Calu3 (cell line): Measurements from ENCODE around the gene SGCA. TPM values are rescaled to one million over a fixed set of nuclear protein-coding genes. Genes with fewer than 3 reads are reported as not detected.

ENCODE experiments used
- BruUV-seq: library from RNA; stranded (reverse); fragments of 400-500 nt; replicated peaks from 2 replicates; lab custom pipeline; 2021; lab: Mats Ljungman, UMichigan
- CTCF ChIA-PET: fragments of 300-600 bp; sonication (Branson Sonifier 250); formaldehyde crosslinking; loops from one replicate; lab custom pipeline; 2022; ENCODE audit warnings: antibody characterized with exemption; lab: Charles Lee
- DNase-seq: peaks from one replicate; pipeline ENCODE4 v3.0.0; 2022
- H3K27ac Mint-ChIP-seq: one replicate; pipeline ENCODE4 v1.8.0; 2022; ENCODE audit warnings: mixed read lengths; ENCODE audit not compliant: unreplicated experiment
- H3K27me3 Mint-ChIP-seq: one replicate; pipeline ENCODE4 v1.8.0; 2022; ENCODE audit warnings: mixed read lengths; ENCODE audit not compliant: unreplicated experiment
- H3K36me3 Mint-ChIP-seq: one replicate; pipeline ENCODE4 v1.8.0; 2022; ENCODE audit warnings: mild to moderate bottlenecking, moderate library complexity, mixed read lengths; ENCODE audit not compliant: insufficient read depth, unreplicated experiment
- H3K4me1 Mint-ChIP-seq: one replicate; pipeline ENCODE4 v1.8.0; 2022; ENCODE audit warnings: mild to moderate bottlenecking, low read depth, mixed read lengths; ENCODE audit not compliant: unreplicated experiment
- H3K4me3 Mint-ChIP-seq: one replicate; pipeline ENCODE4 v1.8.0; 2022; ENCODE audit warnings: mild to moderate bottlenecking, low read depth, moderate library complexity, mixed read lengths; ENCODE audit not compliant: unreplicated experiment
- H3K9me3 Mint-ChIP-seq: one replicate; pipeline ENCODE4 v1.8.0; 2022; ENCODE audit warnings: low read depth, mixed read lengths; ENCODE audit not compliant: unreplicated experiment
- CTCF ChIP-seq: fragments of 200-600 bp; IDR thresholded peaks from one replicate; pipeline ENCODE4 v1.8.0; 2022; ENCODE audit warnings: antibody characterized with exemption; ENCODE audit not compliant: unreplicated experiment
- intact Hi-C: fragments of 100-400 bp; cut with micrococcal nuclease; formaldehyde crosslinking; loops from one replicate; pipeline ENCODE4 v1.10.0; 2022; ENCODE audit not compliant: unreplicated experiment
- total RNA-seq: library from RNA; stranded (reverse); gene quantifications from 2 replicates; pipeline ENCODE4 v1.2.3, GENCODE V29; 2022

SGCA gene
- total RNA-seq, 1 experiment from 2014 or later, result not detected

- Mint-ChIP-seq H3K36me3 (peaks cover 75% of the 10 kb centered on the region), H3K4me1 (peaks cover 37% of the 10 kb centered on the region), H3K27ac (no peak overlapping the region)
Observed at GRCh38 chr17:50144845-50145531, 20.8 kb upstream of the SGCA start.

GRCh38 chr17:50145532-50146229 lies 20.1 kb upstream of the SGCA start:
- Mint-ChIP-seq H3K27ac (no peak overlapping the region), H3K36me3 (peaks cover 75% of the 10 kb centered on the region), H3K9me3 (no peaks in the 10 kb centered on the region), H3K4me3 (no peak overlapping the region), H3K4me1 (peaks cover 37% of the 10 kb centered on the region), H3K27me3 (no peaks in the 10 kb centered on the region)
- no peak for DNase-seq
- BruUV-seq, result no TSS peak
- intact Hi-C loops, result no loop called here
- TF ChIP-seq CTCF, result no peak
- CTCF ChIA-PET, result interaction anchor here (0.6 to 1.1 kb wide), 2 partner anchors 14 to 123 kb away, joined by 3 to 4 read pairs; no protein-coding TSS in a partner anchor

More at GRCh38 chr17:50144845-50145531, 20.8 kb upstream of the SGCA start:
- CTCF ChIA-PET, result interaction anchor here (0.6 kb wide), 2 partner anchors 124 to 178 kb away, joined by 3 to 4 read pairs; no protein-coding TSS in a partner anchor
- no peak for TF ChIP-seq CTCF
- DNase-seq, result no peak
- Mint-ChIP-seq H3K9me3 (no peaks in the 10 kb centered on the region), H3K4me3 (no peak overlapping the region), H3K27me3 (no peaks in the 10 kb centered on the region)
- intact Hi-C loops, result no loop called here
- BruUV-seq, result no TSS peak

- no peaks in the 10 kb centered on the region for H3K27me3 Mint-ChIP-seq
Observed at GRCh38 chr17:50146230-50146926, 19.4 kb upstream of the SGCA start.

More at GRCh38 chr17:50146230-50146926, 19.4 kb upstream of the SGCA start:
- Mint-ChIP-seq H3K9me3 (no peaks in the 10 kb centered on the region), H3K4me1 (peaks cover 37% of the 10 kb centered on the region), H3K36me3 (peaks cover 75% of the 10 kb centered on the region), H3K4me3 (peak overlapping the region; percentile 83), H3K27ac (no peak overlapping the region)
- TF ChIP-seq CTCF, result no peak
- CTCF ChIA-PET, result interaction anchor here (1.0 to 1.1 kb wide), 2 partner anchors 15 to 52 kb away, joined by 3 to 5 read pairs; no protein-coding TSS in a partner anchor
- DNase-seq, result no peak
- intact Hi-C loops, result no loop called here
- BruUV-seq, result no TSS peak
